AG04450 (cell line): ENCODE results near the gene WIF1. TPM values are rescaled to one million over a fixed set of nuclear protein-coding genes. Genes with fewer than 3 reads are reported as not detected.

ENCODE experiments used
- CTCF ChIA-PET: fragments of 300-600, 350-600 bp; formaldehyde crosslinking; extraction: SDS; loops from one replicate; lab custom pipeline; 2022; ENCODE audit warnings: antibody characterized with exemption, inconsistent platforms; lab: Charles Lee
- POLR2A ChIA-PET: fragments of 350-600 bp; formaldehyde crosslinking; extraction: SDS; loops from one replicate; lab custom pipeline; 2021; ENCODE audit warnings: antibody characterized with exemption, inconsistent platforms; lab: Yijun Ruan, JAX
- DNase-seq: peaks from one replicate; pipeline ENCODE4 v3.0.0-alpha.2; 2011; ENCODE audit warnings: low read depth, low spot score
- H3K27ac ChIP-seq: one replicate; pipeline ENCODE4 v1.5.1; 2012; ENCODE audit warnings: low read depth, low read length, control low read depth
- H3K27me3 ChIP-seq: one replicate; pipeline ENCODE4 v1.6.0; 2012; ENCODE audit warnings: low read length; ENCODE audit not compliant: control insufficient read depth, insufficient read depth
- H3K4me3 ChIP-seq: 2 replicates; pipeline ENCODE4 v1.5.1; 2011; ENCODE audit warnings: mild to moderate bottlenecking, low read depth, low read length, control low read depth
- H3K9me3 ChIP-seq: 2 replicates; pipeline ENCODE4 v1.5.1; 2012; ENCODE audit warnings: low read length; ENCODE audit not compliant: control insufficient read depth, insufficient read depth
- CTCF ChIP-seq: IDR thresholded peaks from 2 replicates; pipeline ENCODE4 v1.5.1; 2011; ENCODE audit warnings: low read depth, low read length, control low read depth, inconsistent platforms
- polyA plus RNA-seq: library from polyadenylated mRNA; depleted of rRNA; stranded (reverse); fragments of >200 nt; gene quantifications from 2 replicates; pipeline ENCODE4 v1.2.3, GENCODE V29; 2011

Gene WIF1
- polyA plus RNA-seq, 1 experiment: not detected

GRCh38 chr12:65016881-65017650 is 104.0 kb downstream of the WIF1 start:
- POLR2A ChIA-PET: no interaction called here
- no peak for DNase-seq
- Histone ChIP-seq H3K9me3 (no peaks in the 10 kb centered on the region), H3K27ac (no peak overlapping the region), H3K4me3 (no peak overlapping the region), H3K27me3 (peaks cover 10% of the 10 kb centered on the region)
- CTCF ChIA-PET: no interaction called here
- TF ChIP-seq CTCF: no peak

- Histone ChIP-seq H3K4me3 (no peak overlapping the region), H3K27ac (no peak overlapping the region), H3K9me3 (no peaks in the 10 kb centered on the region), H3K27me3 (peaks cover 10% of the 10 kb centered on the region)
- POLR2A ChIA-PET: no interaction called here
- no peak for DNase-seq
- CTCF ChIA-PET: no interaction called here
- TF ChIP-seq CTCF: no peak
These were observed 105.3 kb downstream of the WIF1 start for GRCh38 chr12:65015850-65016249.

- CTCF ChIA-PET: no interaction called here
- TF ChIP-seq CTCF: no peak
- Histone ChIP-seq H3K27ac (no peak overlapping the region), H3K9me3 (no peaks in the 10 kb centered on the region), H3K27me3 (peaks cover 10% of the 10 kb centered on the region), H3K4me3 (no peak overlapping the region)
- POLR2A ChIA-PET: no interaction called here
- no peak for DNase-seq
These were observed 106.4 kb downstream of the WIF1 start for GRCh38 chr12:65014504-65015271.

GRCh38 chr12:65010437-65010836 is 110.7 kb downstream of the WIF1 start:
- Histone ChIP-seq H3K27ac (no peak overlapping the region), H3K27me3 (peaks cover 2% of the 10 kb centered on the region), H3K4me3 (no peak overlapping the region), H3K9me3 (no peaks in the 10 kb centered on the region)
- TF ChIP-seq CTCF: no peak
- ChIA-PET POLR2A (no interaction called here), CTCF (no interaction called here)
- no peak for DNase-seq

- TF ChIP-seq CTCF: no peak
- DNase-seq: no peak
- POLR2A ChIA-PET: no interaction called here
- Histone ChIP-seq H3K9me3 (no peaks in the 10 kb centered on the region), H3K27ac (no peak overlapping the region), H3K27me3 (no peaks in the 10 kb centered on the region), H3K4me3 (no peak overlapping the region)
- CTCF ChIA-PET: no interaction called here
These were observed 115.4 kb downstream of the WIF1 start for GRCh38 chr12:65005716-65006115.
